Thoracic aorta (tissue), 2 donors: Measurements from ENCODE around the gene TMEM215. TPM values are rescaled to one million over a fixed set of nuclear protein-coding genes. Genes with fewer than 3 reads are reported as not detected.

Experiments
- ATAC-seq: fragments of 150-250 bp; one replicate; pipeline ENCODE4 v1.8.0; 2017; ENCODE audit warnings: low read depth; ENCODE audit not compliant: insufficient number of reproducible peaks, low FRiP score
- DNase-seq: peaks from one replicate; pipeline ENCODE4 v3.0.0-alpha.2; 2020; ENCODE audit warnings: low spot score
- H3K27ac ChIP-seq, 2 donors: fragments of 200-600 bp; sonication (generic); 1 replicate in 1 of 2; 2 replicates in 1 of 2; pipeline ENCODE4 v1.5.1; 2016; ENCODE audit warnings: mild to moderate bottlenecking in 2 of 2, moderate library complexity in 2 of 2
- H3K27me3 ChIP-seq: fragments of 200-600 bp; sonication (generic); replicated peaks from 2 replicates; pipeline ENCODE4 v1.6.0; 2016; ENCODE audit warnings: mild to moderate bottlenecking; ENCODE audit not compliant: insufficient read depth
- H3K36me3 ChIP-seq: fragments of 200-600 bp; sonication (generic); one replicate; pipeline ENCODE4 v1.5.1; 2016
- H3K4me1 ChIP-seq, 2 donors: fragments of 200-600 bp; sonication (generic); 1 replicate in 1 of 2; 2 replicates in 1 of 2; pipeline versions ENCODE4 v1.5.1 to v1.6.0; 2016; ENCODE audit warnings: low read depth in 2 of 2, mild to moderate bottlenecking in 1 of 2; ENCODE audit not compliant: control insufficient read depth in 1 of 2
- H3K4me3 ChIP-seq: fragments of 200-600 bp; sonication (generic); 2 replicates; pipeline ENCODE4 v1.5.1; 2016; ENCODE audit warnings: mild to moderate bottlenecking
- H3K9me3 ChIP-seq: fragments of 200-600 bp; sonication (generic); 2 replicates; pipeline ENCODE4 v1.5.1; 2016
- total RNA-seq, 2 donors: library from RNA; depleted of rRNA; stranded (reverse); fragments of >200 nt; gene quantifications; one replicate each; pipeline versions ENCODE4 v1.1.0 to v1.2.3, GENCODE V29; 2016
- TF ChIP-seq, protein P1 (sequence below): fragments of 200-600 bp; sonication (generic); IDR thresholded peaks from one replicate; pipeline ENCODE4 v1.5.1; 2019; ENCODE audit warnings: antibody characterized with exemption

The TMEM215 gene
- total RNA-seq, 2 donors from 2014 or later, result not detected

DNA sequence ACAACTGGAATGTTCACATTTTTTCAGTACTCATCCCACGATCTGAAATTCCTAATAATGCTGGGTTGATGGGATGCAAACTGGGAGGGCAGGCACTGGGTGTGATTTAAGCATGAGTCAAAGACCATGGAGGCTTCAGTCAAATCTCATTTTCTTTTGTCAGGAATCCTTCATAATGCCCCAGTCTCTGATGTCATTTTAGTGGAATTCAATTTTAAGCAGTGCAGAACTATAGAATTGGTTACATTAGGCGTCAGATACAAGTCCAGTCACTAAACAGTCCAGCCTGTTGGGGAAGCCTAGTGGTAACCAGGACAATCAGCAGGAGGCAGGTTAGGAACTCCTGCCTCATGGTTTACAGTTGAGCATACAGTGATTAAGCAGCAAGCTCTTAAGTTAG, 41.0 kb upstream of the TMEM215 start:
- H3K27ac ChIP-seq, result no peak overlapping the region
- ATAC-seq, result no peak
- no peak overlapping the region for H3K4me3 ChIP-seq
- TF ChIP-seq, protein P1, sequence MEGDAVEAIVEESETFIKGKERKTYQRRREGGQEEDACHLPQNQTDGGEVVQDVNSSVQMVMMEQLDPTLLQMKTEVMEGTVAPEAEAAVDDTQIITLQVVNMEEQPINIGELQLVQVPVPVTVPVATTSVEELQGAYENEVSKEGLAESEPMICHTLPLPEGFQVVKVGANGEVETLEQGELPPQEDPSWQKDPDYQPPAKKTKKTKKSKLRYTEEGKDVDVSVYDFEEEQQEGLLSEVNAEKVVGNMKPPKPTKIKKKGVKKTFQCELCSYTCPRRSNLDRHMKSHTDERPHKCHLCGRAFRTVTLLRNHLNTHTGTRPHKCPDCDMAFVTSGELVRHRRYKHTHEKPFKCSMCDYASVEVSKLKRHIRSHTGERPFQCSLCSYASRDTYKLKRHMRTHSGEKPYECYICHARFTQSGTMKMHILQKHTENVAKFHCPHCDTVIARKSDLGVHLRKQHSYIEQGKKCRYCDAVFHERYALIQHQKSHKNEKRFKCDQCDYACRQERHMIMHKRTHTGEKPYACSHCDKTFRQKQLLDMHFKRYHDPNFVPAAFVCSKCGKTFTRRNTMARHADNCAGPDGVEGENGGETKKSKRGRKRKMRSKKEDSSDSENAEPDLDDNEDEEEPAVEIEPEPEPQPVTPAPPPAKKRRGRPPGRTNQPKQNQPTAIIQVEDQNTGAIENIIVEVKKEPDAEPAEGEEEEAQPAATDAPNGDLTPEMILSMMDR, result no peak
- DNase-seq, result no peak
- H3K27me3 ChIP-seq, result no peaks in the 10 kb centered on the region
- no peaks in the 10 kb centered on the region for H3K36me3 ChIP-seq
- H3K9me3 ChIP-seq, result no peaks in the 10 kb centered on the region
- no peaks in the 10 kb centered on the region for H3K4me1 ChIP-seq

DNA sequence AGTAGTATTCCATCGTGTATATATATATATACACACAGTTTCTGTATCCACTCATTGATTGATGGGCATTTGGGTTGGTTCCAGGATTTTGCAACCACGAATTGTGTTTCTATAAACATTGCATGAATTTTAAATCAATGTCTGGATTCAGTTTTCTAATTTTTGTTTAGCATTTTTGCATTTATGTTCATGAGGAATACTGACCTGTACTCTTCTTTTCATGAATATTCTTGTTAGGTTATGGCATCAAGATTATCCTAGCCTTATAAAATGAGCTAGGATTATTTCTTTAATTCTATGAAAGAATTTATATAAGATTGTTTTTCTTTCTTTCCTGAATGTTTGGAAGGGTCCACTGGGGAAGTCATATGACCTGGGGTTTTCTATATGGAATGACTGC, 35.3 kb upstream of the TMEM215 start:
- Histone ChIP-seq H3K27me3 (no peaks in the 10 kb centered on the region), H3K36me3 (no peaks in the 10 kb centered on the region), H3K4me3 (no peak overlapping the region), H3K9me3 (no peaks in the 10 kb centered on the region), H3K4me1 (no peaks in the 10 kb centered on the region), H3K27ac (no peak overlapping the region)
- ATAC-seq, result no peak
- TF ChIP-seq, protein P1, result no peak
- no peak for DNase-seq

DNA sequence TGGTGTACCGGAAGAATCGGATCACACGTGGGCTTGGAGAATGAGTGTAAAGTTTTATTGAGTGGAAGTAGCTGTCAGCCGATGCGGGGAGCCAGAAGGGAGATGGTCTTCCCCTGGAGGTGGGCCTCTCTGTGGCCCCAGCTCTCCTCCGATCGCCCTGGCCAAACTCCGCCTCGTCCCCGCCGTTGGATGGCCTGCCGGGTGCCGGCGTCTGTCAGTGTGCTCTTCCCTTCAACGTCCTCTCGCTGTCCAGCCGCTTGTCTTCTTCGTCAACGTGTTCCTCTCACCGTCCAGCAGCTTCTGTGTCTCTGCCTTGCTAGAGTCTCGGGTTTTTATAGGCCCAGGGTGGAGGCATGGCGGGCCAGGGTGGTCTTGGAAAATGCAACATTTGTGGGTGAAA, 27.6 kb upstream of the TMEM215 start:
- no peaks in the 10 kb centered on the region for H3K36me3 ChIP-seq
- no peak overlapping the region for H3K4me3 ChIP-seq
- H3K27ac ChIP-seq, result no peak overlapping the region
- H3K9me3 ChIP-seq, result no peaks in the 10 kb centered on the region
- no peaks in the 10 kb centered on the region for H3K4me1 ChIP-seq
- H3K27me3 ChIP-seq, result no peaks in the 10 kb centered on the region
- ATAC-seq (no peak), DNase-seq (no peak)
- TF ChIP-seq, protein P1, result no peak

DNA sequence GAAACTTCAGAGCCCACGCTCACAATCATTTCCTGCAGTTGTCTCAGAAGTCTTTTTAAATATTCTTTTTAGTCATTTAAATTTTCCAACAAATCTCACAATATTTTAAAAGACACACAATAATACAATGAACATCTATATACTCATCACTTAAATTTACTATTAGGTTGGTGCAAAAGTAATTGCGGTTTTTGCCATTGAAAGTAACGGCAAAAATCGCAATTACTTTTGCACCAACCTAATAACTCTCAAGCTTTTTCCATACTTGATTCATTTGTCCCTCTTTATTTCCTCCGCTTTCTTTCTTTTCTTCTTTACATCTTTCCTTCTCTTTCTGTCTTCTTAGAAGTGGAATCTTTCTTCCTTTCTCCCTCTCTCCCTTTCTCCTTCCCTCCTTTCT, 19.2 kb upstream of the TMEM215 start:
- TF ChIP-seq, protein P1, result no peak
- no peak overlapping the region for H3K27ac ChIP-seq
- H3K4me3 ChIP-seq, result no peak overlapping the region
- no peaks in the 10 kb centered on the region for H3K36me3 ChIP-seq
- DNase-seq (no peak), ATAC-seq (no peak)
- H3K27me3 ChIP-seq, result no peaks in the 10 kb centered on the region
- H3K9me3 ChIP-seq, result no peaks in the 10 kb centered on the region
- no peaks in the 10 kb centered on the region for H3K4me1 ChIP-seq

DNA sequence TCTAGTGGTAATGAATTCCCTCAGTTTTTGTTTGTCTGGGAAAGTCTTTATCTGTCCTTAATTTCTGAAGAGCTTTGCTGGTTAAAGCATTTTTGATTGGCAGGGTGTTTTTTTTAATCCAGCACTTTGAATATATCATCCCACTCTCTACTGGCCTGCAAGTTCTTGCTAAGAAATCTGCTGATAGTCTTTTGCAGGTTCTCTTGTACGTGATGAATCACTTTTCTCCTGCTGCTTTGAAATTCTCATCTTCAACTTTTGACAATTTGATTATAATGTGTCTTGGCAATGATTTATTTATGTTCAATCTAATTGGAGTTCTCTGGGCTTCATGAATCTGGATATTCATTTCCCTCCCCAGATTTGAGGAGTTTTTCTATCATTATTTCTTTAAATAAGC, 8.1 kb upstream of the TMEM215 start:
- DNase-seq, result no peak
- TF ChIP-seq, protein P1, result no peak
- no peaks in the 10 kb centered on the region for H3K27me3 ChIP-seq
- peaks cover 5% of the 10 kb centered on the region for H3K9me3 ChIP-seq
- no peak for ATAC-seq
- no peak overlapping the region for H3K27ac ChIP-seq
- H3K36me3 ChIP-seq, result no peaks in the 10 kb centered on the region
- H3K4me3 ChIP-seq, result no peak overlapping the region
- H3K4me1 ChIP-seq, result no peaks in the 10 kb centered on the region
